GM12873 (cell line): ENCODE data around the gene DPEP3.

Experiments
- CTCF ChIP-seq: IDR thresholded peaks from 2 replicates; pipeline ENCODE4 v1.5.1; 2012; ENCODE audit warnings: low read depth, mild to moderate bottlenecking, moderate library complexity, low read length, control low read depth; ENCODE audit not compliant: insufficient read depth; ENCODE audit errors: missing control alignments

DPEP3 gene

GRCh38 chr16:67939507-67940445 lies 40.5 kb downstream of the DPEP3 start:
- TF ChIP-seq CTCF, result no peak

GRCh38 chr16:67936880-67937605 lies 43.3 kb downstream of the DPEP3 start:
- no peak for TF ChIP-seq CTCF

- no peak for TF ChIP-seq CTCF
Measured at GRCh38 chr16:67936124-67936879, 44.0 kb downstream of the DPEP3 start, which contains the start of gene PSMB10. PSMB10 (minus strand) TSS chr16:67936850; CDS start chr16:67936749, 101 bp downstream.

GRCh38 chr16:67935402-67936123 lies 44.7 kb downstream of the DPEP3 start:
- TF ChIP-seq CTCF, result no peak

- no peak for TF ChIP-seq CTCF
Measured at GRCh38 chr16:67935101-67935401, 45.2 kb downstream of the DPEP3 start.

- TF ChIP-seq CTCF, result no peak
Measured at GRCh38 chr16:67934306-67935100, 45.8 kb downstream of the DPEP3 start.
